H1 (cell line): ENCODE measurements around the gene GPR171.

Experiments used
- CBX8 ChIP-seq: fragments of 300-800, 300-1000 bp; sonication (generic); IDR thresholded peaks from 2 replicates; pipeline ENCODE4 v1.7.1; 2016; ENCODE audit warnings: low read depth, low read length, borderline replicate concordance
- CEBPB ChIP-seq: IDR thresholded peaks from 2 replicates; pipeline ENCODE4 v1.6.1; 2012; ENCODE audit warnings: low read depth, low read length
- JUN ChIP-seq: IDR thresholded peaks from 2 replicates; pipeline ENCODE4 v1.6.1; 2011; ENCODE audit warnings: low read depth, mild to moderate bottlenecking, improper control_type of control experiment, low read length
- POLR2A ChIP-seq, 2 experiments: IDR thresholded peaks; 1 replicate in 1 of 2; 2 replicates in 1 of 2; pipeline ENCODE4 v1.6.1; 2011; ENCODE audit warnings: low read depth in 2 of 2, low read length in 2 of 2, mild to moderate bottlenecking in 2 of 2; ENCODE audit errors: control extremely low read depth in 1 of 2
- POLR2AphosphoS5 ChIP-seq: IDR thresholded peaks from 2 replicates; pipeline ENCODE4 v1.6.1; 2011; ENCODE audit warnings: low read depth, low read length
- ZNF274 ChIP-seq: IDR thresholded peaks from 2 replicates; pipeline ENCODE4 v1.7.0; 2012; ENCODE audit warnings: low read length, borderline replicate concordance; ENCODE audit errors: extremely low read depth
- TF ChIP-seq, protein P1 (sequence below), 3 experiments: IDR thresholded peaks; 1 replicate in 2 of 3; 2 replicates in 1 of 3; pipeline versions ENCODE4 v1.5.1 to v1.6.1; 2011; ENCODE audit warnings: low read length in 3 of 3, mild to moderate bottlenecking in 3 of 3, inconsistent platforms in 2 of 3, low read depth in 1 of 3, moderate library complexity in 1 of 3; ENCODE audit not compliant: insufficient read depth in 1 of 3; ENCODE audit errors: control extremely low read depth in 1 of 3

GRCh38 chr3:151218136-151218535 is 15.1 kb upstream of the GPR171 start:
- TF ChIP-seq JUN (no peak), CBX8 (no peak), POLR2AphosphoS5 (no peak), ZNF274 (no peak), CEBPB (no peak), POLR2A (IDR thresholded peaks at IDR 0.05; ENCODE audit: control extremely low read depth in 1 of 2, low read depth in 2 of 2, low read length in 2 of 2) (no peak)
- TF ChIP-seq, protein P1, sequence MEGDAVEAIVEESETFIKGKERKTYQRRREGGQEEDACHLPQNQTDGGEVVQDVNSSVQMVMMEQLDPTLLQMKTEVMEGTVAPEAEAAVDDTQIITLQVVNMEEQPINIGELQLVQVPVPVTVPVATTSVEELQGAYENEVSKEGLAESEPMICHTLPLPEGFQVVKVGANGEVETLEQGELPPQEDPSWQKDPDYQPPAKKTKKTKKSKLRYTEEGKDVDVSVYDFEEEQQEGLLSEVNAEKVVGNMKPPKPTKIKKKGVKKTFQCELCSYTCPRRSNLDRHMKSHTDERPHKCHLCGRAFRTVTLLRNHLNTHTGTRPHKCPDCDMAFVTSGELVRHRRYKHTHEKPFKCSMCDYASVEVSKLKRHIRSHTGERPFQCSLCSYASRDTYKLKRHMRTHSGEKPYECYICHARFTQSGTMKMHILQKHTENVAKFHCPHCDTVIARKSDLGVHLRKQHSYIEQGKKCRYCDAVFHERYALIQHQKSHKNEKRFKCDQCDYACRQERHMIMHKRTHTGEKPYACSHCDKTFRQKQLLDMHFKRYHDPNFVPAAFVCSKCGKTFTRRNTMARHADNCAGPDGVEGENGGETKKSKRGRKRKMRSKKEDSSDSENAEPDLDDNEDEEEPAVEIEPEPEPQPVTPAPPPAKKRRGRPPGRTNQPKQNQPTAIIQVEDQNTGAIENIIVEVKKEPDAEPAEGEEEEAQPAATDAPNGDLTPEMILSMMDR (IDR thresholded peaks at IDR 0.05; ENCODE audit: control extremely low read depth in 1 of 3, insufficient read depth in 1 of 3, low read depth in 1 of 3, low read length in 3 of 3) = no peak
